Sigmoid colon (tissue), 4 donors: ENCODE measurements around the gene USP22.

Source experiments
- CTCF ChIP-seq, 4 experiments: fragments of 450-650 bp in 3 of 4; fragments of 200-600 bp in 1 of 4; IDR thresholded peaks; one replicate each; pipeline ENCODE4 v1.5.1; 2016 to 2019; ENCODE audit warnings: antibody characterized with exemption in 4 of 4, mild to moderate bottlenecking in 3 of 4, moderate library complexity in 2 of 4
- EP300 ChIP-seq, 4 donors: sonication (generic); formaldehyde crosslinking; IDR thresholded peaks; one replicate each; pipeline ENCODE4 v1.6.1; 2017; ENCODE audit warnings: antibody characterized with exemption in 4 of 4

GRCh38 chr17:21035406-21035805 lies 7.4 kb downstream of the USP22 start:
- no peak for TF ChIP-seq EP300 (IDR thresholded peaks at IDR 0.05)
- TF ChIP-seq CTCF (IDR thresholded peaks at IDR 0.05): no peak
